GM19328 (cell line): ENCODE measurements around the gene TIE1.

Experiments used
- ATAC-seq: cut with Tn5 transposase; IDR thresholded peaks from one replicate; pipeline ENCODE4 v1.9.1; 2021; ENCODE audit warnings: mild to moderate bottlenecking, moderate library complexity; ENCODE audit not compliant: unreplicated experiment

The TIE1 gene

GRCh38 chr1:43273708-43274107 is 27.1 kb upstream of the TIE1 start:
- ATAC-seq = no peak

- ATAC-seq = no peak
Observed at GRCh38 chr1:43274125-43274803, 26.5 kb upstream of the TIE1 start.

- no peak for ATAC-seq
Observed at GRCh38 chr1:43274804-43275180, 26.0 kb upstream of the TIE1 start.

GRCh38 chr1:43275826-43276620 is 24.8 kb upstream of the TIE1 start:
- no peak for ATAC-seq

GRCh38 chr1:43276673-43277072 is 24.1 kb upstream of the TIE1 start:
- no peak for ATAC-seq

- ATAC-seq = no peak
Observed at GRCh38 chr1:43277116-43277876, 23.5 kb upstream of the TIE1 start.

GRCh38 chr1:43279161-43279560 is 21.6 kb upstream of the TIE1 start:
- ATAC-seq = no peak

- no peak for ATAC-seq
Observed at GRCh38 chr1:43279666-43280065, 21.1 kb upstream of the TIE1 start.

GRCh38 chr1:43280692-43281091 is 20.1 kb upstream of the TIE1 start:
- no peak for ATAC-seq

- no peak for ATAC-seq
Observed at GRCh38 chr1:43282220-43283195, 18.3 kb upstream of the TIE1 start.

GRCh38 chr1:43284065-43284464 is 16.7 kb upstream of the TIE1 start:
- no peak for ATAC-seq

- ATAC-seq = no peak
Observed at GRCh38 chr1:43284546-43285110, 16.2 kb upstream of the TIE1 start.

GRCh38 chr1:43285269-43285990 is 15.4 kb upstream of the TIE1 start, which contains the start of gene C1orf210:
Gene C1orf210, minus strand, starts transcription at chr1:43285581. Its CDS starts 2,311 bp downstream, at chr1:43283270.
- no peak for ATAC-seq

- ATAC-seq = no peak
Observed at GRCh38 chr1:43286115-43286514, 14.7 kb upstream of the TIE1 start.

- no peak for ATAC-seq
Observed at GRCh38 chr1:43286533-43286932, 14.2 kb upstream of the TIE1 start.

- ATAC-seq = no peak
Observed at GRCh38 chr1:43288058-43288784, 12.6 kb upstream of the TIE1 start.

GRCh38 chr1:43288785-43289706 is 11.7 kb upstream of the TIE1 start:
- ATAC-seq = no peak

- ATAC-seq = no peak
Observed at GRCh38 chr1:43292216-43292615, 8.6 kb upstream of the TIE1 start.
